GM12874 (cell line): Measurements from ENCODE around the gene NOB1.

Source experiments
- TF ChIP-seq, protein P1 (sequence below): IDR thresholded peaks from 2 replicates; pipeline ENCODE4 v1.5.1; 2011; ENCODE audit warnings: low read depth, mild to moderate bottlenecking, control low read depth, low read length, moderate library complexity; ENCODE audit not compliant: insufficient read depth

NOB1 gene

DNA sequence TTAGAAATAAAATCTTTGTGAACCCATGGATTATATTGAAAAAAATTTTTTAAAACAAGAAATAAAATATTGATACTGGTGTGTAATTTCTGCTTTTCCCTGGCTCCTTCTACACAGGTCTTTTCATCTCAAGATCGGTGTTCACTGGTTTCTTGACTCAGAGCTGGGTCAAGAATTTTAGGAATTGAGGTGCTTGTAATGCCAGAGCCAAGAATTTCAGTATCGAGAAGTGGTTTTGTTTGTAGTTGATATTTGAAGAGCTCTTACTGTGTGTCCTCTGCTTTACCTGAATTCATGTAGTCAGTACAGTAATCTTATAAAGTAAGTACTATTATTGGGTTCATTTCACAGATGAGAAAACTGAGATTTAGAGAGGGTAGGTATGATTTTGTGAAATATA is 14.7 kb upstream of the NOB1 start:
- TF ChIP-seq, protein P1, sequence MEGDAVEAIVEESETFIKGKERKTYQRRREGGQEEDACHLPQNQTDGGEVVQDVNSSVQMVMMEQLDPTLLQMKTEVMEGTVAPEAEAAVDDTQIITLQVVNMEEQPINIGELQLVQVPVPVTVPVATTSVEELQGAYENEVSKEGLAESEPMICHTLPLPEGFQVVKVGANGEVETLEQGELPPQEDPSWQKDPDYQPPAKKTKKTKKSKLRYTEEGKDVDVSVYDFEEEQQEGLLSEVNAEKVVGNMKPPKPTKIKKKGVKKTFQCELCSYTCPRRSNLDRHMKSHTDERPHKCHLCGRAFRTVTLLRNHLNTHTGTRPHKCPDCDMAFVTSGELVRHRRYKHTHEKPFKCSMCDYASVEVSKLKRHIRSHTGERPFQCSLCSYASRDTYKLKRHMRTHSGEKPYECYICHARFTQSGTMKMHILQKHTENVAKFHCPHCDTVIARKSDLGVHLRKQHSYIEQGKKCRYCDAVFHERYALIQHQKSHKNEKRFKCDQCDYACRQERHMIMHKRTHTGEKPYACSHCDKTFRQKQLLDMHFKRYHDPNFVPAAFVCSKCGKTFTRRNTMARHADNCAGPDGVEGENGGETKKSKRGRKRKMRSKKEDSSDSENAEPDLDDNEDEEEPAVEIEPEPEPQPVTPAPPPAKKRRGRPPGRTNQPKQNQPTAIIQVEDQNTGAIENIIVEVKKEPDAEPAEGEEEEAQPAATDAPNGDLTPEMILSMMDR = no peak

DNA sequence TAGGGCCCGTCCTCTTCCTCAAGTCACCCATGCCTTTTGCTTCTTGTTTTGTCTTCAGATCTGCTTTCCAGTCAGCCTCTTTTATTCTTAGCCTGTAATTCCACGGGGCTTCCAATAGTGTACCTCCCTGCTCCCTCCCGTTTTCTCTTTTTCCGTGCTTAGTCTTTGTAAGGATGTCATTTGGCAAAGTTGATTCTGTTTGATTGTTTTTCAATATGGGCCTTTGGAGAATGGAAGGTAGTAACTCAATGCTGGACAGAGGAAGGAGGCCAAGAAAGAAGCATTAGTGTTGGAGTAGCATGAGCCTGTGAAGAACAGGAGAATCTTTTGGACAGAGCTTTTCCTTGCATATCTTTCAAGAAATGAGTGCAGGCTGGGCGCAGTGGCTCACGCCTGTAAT is 13.9 kb upstream of the NOB1 start:
- TF ChIP-seq, protein P1 = no peak

DNA sequence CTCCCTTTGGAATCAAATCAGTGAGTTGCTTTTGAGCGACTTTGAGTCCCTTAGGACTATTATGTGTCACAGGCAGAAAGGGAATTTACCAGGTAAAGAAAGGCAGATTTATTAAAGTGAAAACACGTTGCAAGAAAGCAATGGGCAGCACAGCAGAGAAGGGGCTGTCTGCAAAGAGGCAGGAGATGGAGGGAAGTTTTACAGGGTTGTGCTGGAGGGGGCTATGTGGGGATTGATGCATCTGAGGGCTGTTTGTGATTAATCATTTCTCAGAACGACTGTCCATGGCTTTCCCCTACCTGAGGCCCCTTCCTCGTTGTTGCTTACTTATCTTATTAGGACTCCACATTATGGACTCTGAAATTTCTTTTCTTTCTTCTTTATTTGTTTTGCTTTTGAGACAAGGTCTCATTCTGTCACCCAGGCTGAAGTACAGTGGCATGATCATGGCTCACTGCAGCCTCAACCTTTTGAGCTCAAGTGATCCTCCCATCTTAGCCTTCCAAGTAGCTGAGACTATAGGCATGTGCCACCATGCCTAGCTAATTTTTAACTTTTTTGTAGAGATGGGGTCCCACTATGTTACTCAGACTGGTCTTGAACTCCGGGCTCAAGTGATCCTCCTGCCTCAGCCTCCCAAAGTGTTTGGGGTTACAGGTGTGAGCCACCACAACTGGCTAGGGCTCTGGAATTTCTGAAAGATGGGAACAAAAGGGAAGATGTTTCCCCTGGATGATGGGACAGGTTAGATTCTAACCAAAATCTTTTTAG is 12.9 kb upstream of the NOB1 start:
- TF ChIP-seq, protein P1 = no peak

DNA sequence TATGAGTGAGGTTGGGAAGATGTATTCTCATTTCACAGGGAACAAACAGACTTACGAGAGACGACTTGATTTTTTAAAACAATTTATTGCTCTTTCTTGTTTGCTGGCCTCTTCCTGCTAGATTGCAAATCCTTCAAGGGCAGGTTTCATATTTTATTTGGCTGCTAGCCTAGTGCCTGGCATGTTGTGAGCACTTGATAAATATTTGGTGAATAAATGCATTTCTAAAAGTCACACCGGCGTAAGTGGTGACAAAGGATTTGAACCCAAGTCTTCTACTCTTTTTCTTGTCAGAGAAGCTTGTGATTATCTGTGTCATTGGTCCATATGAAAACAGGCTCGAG is 8.8 kb upstream of the NOB1 start:
- TF ChIP-seq, protein P1 = no peak

DNA sequence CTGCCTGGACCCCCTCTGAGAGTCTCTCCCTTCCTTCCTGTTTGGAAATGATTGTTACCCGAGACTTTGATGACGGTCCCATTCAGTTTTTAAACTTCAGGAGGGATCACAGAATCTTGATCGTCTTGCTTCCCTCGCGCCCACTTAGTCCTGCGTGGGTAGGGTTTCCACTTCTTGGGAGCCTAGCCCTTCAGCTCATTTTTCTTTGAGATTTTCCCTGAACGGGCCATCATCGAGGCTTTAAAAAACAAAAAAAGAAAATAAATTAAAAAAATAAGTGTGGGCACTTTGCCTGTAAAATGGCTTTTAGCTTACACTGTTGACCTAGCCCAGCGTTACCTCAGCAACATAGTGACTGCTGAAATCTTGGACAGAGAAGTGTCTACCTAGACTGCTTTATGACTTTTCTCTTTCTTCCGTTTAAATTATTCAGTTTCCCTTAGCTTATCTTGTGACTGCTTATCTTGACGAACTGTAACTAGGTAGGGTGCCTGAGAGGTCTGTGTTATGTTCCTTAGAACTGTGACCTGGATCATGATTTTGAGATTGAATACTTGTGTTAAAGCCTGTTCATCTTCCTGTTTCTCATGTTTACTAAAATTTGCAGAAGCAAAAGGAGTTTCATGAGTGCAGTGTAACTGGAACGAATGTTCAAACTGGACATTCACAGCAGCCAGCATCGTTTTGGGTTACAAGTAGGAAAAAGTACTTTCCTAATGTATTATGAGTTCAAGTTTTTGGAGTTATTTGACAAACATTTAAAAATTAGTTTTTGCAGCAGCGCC is 8.3 kb upstream of the NOB1 start:
- TF ChIP-seq, protein P1 = no peak

DNA sequence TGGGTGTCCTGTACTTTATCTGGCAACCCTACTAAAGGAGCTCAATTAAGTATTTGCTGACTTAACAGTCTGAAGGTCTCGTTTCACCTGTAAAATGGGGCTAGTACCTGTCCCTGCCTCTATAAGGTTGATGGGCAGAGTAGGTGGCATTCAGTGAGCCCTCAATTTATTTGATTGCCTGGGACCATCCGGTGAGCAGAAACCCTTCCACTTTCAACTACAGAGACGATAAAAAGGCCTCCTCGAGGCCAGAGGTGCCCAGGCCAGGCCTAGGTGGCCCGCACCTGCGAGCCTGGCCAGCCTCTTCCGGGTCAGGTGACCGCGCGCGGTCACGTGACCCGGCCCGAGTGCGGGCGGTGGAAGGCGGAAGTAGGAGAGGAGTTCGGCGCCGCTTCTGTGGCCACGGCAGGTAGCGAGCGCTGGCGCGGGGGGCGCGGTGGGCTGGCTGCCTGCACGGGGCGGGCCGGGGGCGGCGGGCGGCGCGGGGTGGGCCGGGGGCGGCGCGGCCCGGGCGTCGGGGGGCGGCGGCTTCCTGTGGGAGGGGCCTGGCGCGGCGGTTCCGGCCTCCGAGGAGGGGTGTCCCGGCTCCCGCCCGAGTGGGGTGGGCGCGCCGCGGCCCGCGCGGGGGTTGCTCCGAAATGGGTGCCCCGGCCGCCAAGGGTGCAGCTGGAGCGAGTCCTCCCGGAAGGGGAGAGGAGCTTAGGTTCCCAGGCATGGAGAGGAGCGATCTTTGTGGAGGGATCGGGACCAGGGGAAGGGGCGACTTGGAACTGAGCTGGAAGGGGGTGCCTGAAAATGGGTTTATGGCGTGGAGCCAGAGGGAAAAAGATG is 7.5 kb upstream of the NOB1 start, which contains the start of gene WWP2:
Gene WWP2 (plus strand): TSS at position 350 of the 831 bp plus-strand sequence. CDS start 24,679 bp downstream, outside the sequence.
- TF ChIP-seq, protein P1 = no peak

DNA sequence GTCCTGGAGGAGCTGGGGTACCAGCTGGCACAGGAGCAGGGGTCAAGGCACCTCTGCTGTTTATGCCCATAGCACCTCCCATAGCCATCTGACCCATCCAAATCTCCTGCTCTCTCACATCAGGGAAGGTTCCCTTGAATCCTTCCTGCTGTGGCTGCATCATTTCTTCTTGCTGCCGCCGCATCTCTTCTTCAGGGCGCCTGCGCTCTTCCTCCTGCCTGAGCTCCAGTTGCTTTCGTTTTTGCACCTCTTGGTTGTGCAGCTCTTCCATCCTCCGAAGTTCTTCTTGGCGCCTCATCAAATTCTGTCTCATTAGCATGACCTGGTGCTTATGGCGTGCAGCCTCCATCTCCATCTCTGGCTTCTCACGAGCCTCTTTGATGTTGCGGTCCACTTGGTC is 2.0 kb upstream of the NOB1 start:
- TF ChIP-seq, protein P1 = no peak
